Type B pancreatic cell (in vitro differentiated cells): ENCODE measurements around the gene CDK19. TPM values are rescaled to one million over a fixed set of nuclear protein-coding genes. Genes with fewer than 3 reads are reported as not detected.

Source experiments
- DNase-seq: peaks from one replicate; pipeline ENCODE4 v3.0.0; 2021; ENCODE audit warnings: mixed read lengths; ENCODE audit not compliant: unreplicated experiment; ENCODE audit errors: extremely low spot score
- H3K27ac Mint-ChIP-seq: 2 replicates; pipeline ENCODE4 v1.8.0; 2021; ENCODE audit warnings: mild to moderate bottlenecking, mixed read lengths
- H3K27me3 Mint-ChIP-seq: 2 replicates; pipeline ENCODE4 v1.8.0; 2021; ENCODE audit warnings: mixed read lengths
- H3K36me3 Mint-ChIP-seq: 2 replicates; pipeline ENCODE4 v1.8.0; 2021; ENCODE audit warnings: mixed read lengths
- H3K4me1 Mint-ChIP-seq: one replicate; pipeline ENCODE4 v1.8.0; 2021; ENCODE audit warnings: mixed read lengths; ENCODE audit not compliant: unreplicated experiment
- H3K4me3 Mint-ChIP-seq: 2 replicates; pipeline ENCODE4 v1.8.0; 2021; ENCODE audit warnings: mild to moderate bottlenecking, mixed read lengths
- H3K9me3 Mint-ChIP-seq: 2 replicates; pipeline ENCODE4 v1.8.0; 2021; ENCODE audit warnings: mixed read lengths
- CTCF ChIP-seq: fragments of 200-600 bp; sonication (generic); conservative IDR thresholded peaks from 2 replicates; pipeline ENCODE4 v1.5.0; 2021; ENCODE audit warnings: antibody characterized with exemption, mild to moderate bottlenecking
- total RNA-seq: library from RNA; stranded (reverse); gene quantifications from 2 replicates; pipeline ENCODE4 v1.2.1, GENCODE V29; 2021; ENCODE audit warnings: low replicate concordance

The CDK19 gene
- total RNA-seq, 1 donor from 2014 or later: 27.2 TPM

GRCh38 chr6:110626442-110626841, 188.8 kb downstream of the CDK19 start:
- peaks cover 7% of the 10 kb centered on the region for H3K36me3 Mint-ChIP-seq
- no peak overlapping the region for H3K27ac Mint-ChIP-seq
- no peaks in the 10 kb centered on the region for H3K9me3 Mint-ChIP-seq
- no peak for DNase-seq
- no peak for TF ChIP-seq CTCF
- no peaks in the 10 kb centered on the region for H3K27me3 Mint-ChIP-seq
- H3K4me3 Mint-ChIP-seq: no peak overlapping the region
- H3K4me1 Mint-ChIP-seq: no peaks in the 10 kb centered on the region

GRCh38 chr6:110625883-110626282, 189.4 kb downstream of the CDK19 start:
- no peaks in the 10 kb centered on the region for H3K9me3 Mint-ChIP-seq
- H3K27ac Mint-ChIP-seq: no peak overlapping the region
- TF ChIP-seq CTCF: no peak
- no peaks in the 10 kb centered on the region for H3K27me3 Mint-ChIP-seq
- no peak for DNase-seq
- no peak overlapping the region for H3K4me3 Mint-ChIP-seq
- H3K36me3 Mint-ChIP-seq: peaks cover 9% of the 10 kb centered on the region
- H3K4me1 Mint-ChIP-seq: no peaks in the 10 kb centered on the region

GRCh38 chr6:110622912-110623578, 192.2 kb downstream of the CDK19 start:
- Mint-ChIP-seq H3K27me3 (no peaks in the 10 kb centered on the region), H3K4me1 (peaks cover 8% of the 10 kb centered on the region), H3K27ac (no peak overlapping the region), H3K36me3 (peaks cover 26% of the 10 kb centered on the region), H3K4me3 (no peak overlapping the region), H3K9me3 (no peaks in the 10 kb centered on the region)
- no peak for TF ChIP-seq CTCF
- no peak for DNase-seq

GRCh38 chr6:110621061-110621460, 194.2 kb downstream of the CDK19 start:
- no peak for TF ChIP-seq CTCF
- H3K27ac Mint-ChIP-seq: no peak overlapping the region
- peaks cover 38% of the 10 kb centered on the region for H3K36me3 Mint-ChIP-seq
- H3K27me3 Mint-ChIP-seq: no peaks in the 10 kb centered on the region
- DNase-seq: no peak
- no peaks in the 10 kb centered on the region for H3K9me3 Mint-ChIP-seq
- no peak overlapping the region for H3K4me3 Mint-ChIP-seq
- H3K4me1 Mint-ChIP-seq: peaks cover 8% of the 10 kb centered on the region

GRCh38 chr6:110620065-110620464, 195.2 kb downstream of the CDK19 start:
- Mint-ChIP-seq H3K27ac (no peak overlapping the region), H3K4me3 (no peak overlapping the region), H3K4me1 (peaks cover 8% of the 10 kb centered on the region), H3K27me3 (no peaks in the 10 kb centered on the region), H3K36me3 (peaks cover 42% of the 10 kb centered on the region), H3K9me3 (no peaks in the 10 kb centered on the region)
- no peak for DNase-seq
- no peak for TF ChIP-seq CTCF
